Testis (tissue), 2 donors: ENCODE data around the gene SYNPR.

Experiments
- CTCF ChIP-seq, 3 experiments: fragments of 450-650 bp in 2 of 3; fragments of 200-600 bp in 1 of 3; sonication (generic) in 1 of 3; IDR thresholded peaks; one replicate each; pipeline ENCODE4 v1.5.1; 2016 to 2019; ENCODE audit warnings: antibody characterized with exemption in 3 of 3, mild to moderate bottlenecking in 2 of 3, moderate library complexity in 1 of 3
- POLR2A ChIP-seq: fragments of 450-650 bp; IDR thresholded peaks from one replicate; pipeline ENCODE4 v1.6.1; 2017; ENCODE audit warnings: antibody characterized with exemption, mild to moderate bottlenecking, moderate library complexity

GRCh38 chr3:63290686-63291085 is 12.6 kb downstream of the SYNPR start:
- TF ChIP-seq CTCF (IDR thresholded peaks at IDR 0.05) (no peak), POLR2A (no peak)
